PC-9 (cell line): Measurements from ENCODE around the gene OR8S1. TPM values are rescaled to one million over a fixed set of nuclear protein-coding genes. Genes with fewer than 3 reads are reported as not detected.
"Not testable (repeated sequence)": the region's sequence is repeated elsewhere in the genome, so short reads cannot be mapped to it uniquely, and the experiment has no call there.

Source experiments
- BruUV-seq: library from RNA; stranded (reverse); fragments of 400-500 nt; replicated peaks from 2 replicates; lab custom pipeline; 2021; lab: Mats Ljungman, UMichigan
- CTCF ChIA-PET: fragments of 300-600 bp; sonication (Branson Sonifier 250); formaldehyde crosslinking; loops from one replicate; lab custom pipeline; 2022; ENCODE audit warnings: antibody characterized with exemption; lab: Charles Lee
- POLR2A ChIA-PET: fragments of 300-600 bp; sonication (Branson Sonifier 250); formaldehyde crosslinking; loops from one replicate; lab custom pipeline; 2022; ENCODE audit warnings: antibody characterized with exemption; ENCODE audit not compliant: unreplicated experiment; lab: Charles Lee
- DNase-seq, 2 experiments: peaks; one replicate each; pipeline versions ENCODE4 v3.0.0 to v3.0.0-alpha.2; 2015 to 2022; ENCODE audit warnings: mixed read lengths in 1 of 2
- H2AFZ ChIP-seq: fragments of 200-600 bp; sonication (generic); 2 replicates; pipeline ENCODE4 v1.8.1; 2017; ENCODE audit warnings: antibody characterized with exemption
- H3F3A ChIP-seq: fragments of 200-600 bp; sonication (generic); 2 replicates; pipeline ENCODE4 v1.8.1; 2017; ENCODE audit warnings: antibody characterized with exemption, mild to moderate bottlenecking, low read depth; ENCODE audit not compliant: insufficient read depth
- H3K27ac ChIP-seq: fragments of 200-600 bp; sonication (generic); 2 replicates; pipeline ENCODE4 v1.6.1; 2016; ENCODE audit warnings: mixed run types
- H3K27me3 ChIP-seq: fragments of 200-600 bp; sonication (generic); 2 replicates; pipeline ENCODE4 v1.6.1; 2016; ENCODE audit warnings: low read depth, mixed run types; ENCODE audit not compliant: insufficient read depth
- H3K36me3 ChIP-seq: fragments of 200-600 bp; sonication (generic); 2 replicates; pipeline ENCODE4 v1.6.1; 2016; ENCODE audit warnings: low read depth, mixed run types
- H3K4me1 ChIP-seq: fragments of 200-600 bp; sonication (generic); replicated peaks from 2 replicates; pipeline ENCODE4 v1.6.1; 2016; ENCODE audit warnings: mixed run types; ENCODE audit not compliant: insufficient read depth
- H3K4me2 ChIP-seq: fragments of 200-600 bp; sonication (generic); 2 replicates; pipeline ENCODE4 v1.6.1; 2017; ENCODE audit warnings: mixed run types
- H3K4me3 ChIP-seq: fragments of 200-600 bp; sonication (generic); 2 replicates; pipeline ENCODE4 v1.6.1; 2016; ENCODE audit warnings: mixed run types
- H3K79me2 ChIP-seq: fragments of 200-600 bp; sonication (generic); 2 replicates; pipeline ENCODE4 v1.6.1; 2017; ENCODE audit warnings: low read depth, mixed run types
- H3K9me2 ChIP-seq: fragments of 200-600 bp; sonication (generic); 2 replicates; pipeline ENCODE4 v1.8.1; 2017; ENCODE audit warnings: mild to moderate bottlenecking; ENCODE audit not compliant: insufficient read depth
- H3K9me3 ChIP-seq: fragments of 200-600 bp; sonication (generic); 2 replicates; pipeline ENCODE4 v1.8.1; 2016; ENCODE audit warnings: low read depth; ENCODE audit not compliant: insufficient read depth
- H4K20me1 ChIP-seq: fragments of 200-600 bp; sonication (generic); 2 replicates; pipeline ENCODE4 v1.8.1; 2017; ENCODE audit not compliant: insufficient read depth
- CTCF ChIP-seq: fragments of 200-600 bp; sonication (generic); conservative IDR thresholded peaks from 2 replicates; pipeline ENCODE4 v1.6.1; 2017; ENCODE audit warnings: mixed run types, antibody characterized with exemption, mild to moderate bottlenecking, moderate library complexity
- EZH2 ChIP-seq: fragments of 200-600 bp; sonication (generic); IDR thresholded peaks from 2 replicates; pipeline ENCODE4 v1.8.0; 2017; ENCODE audit warnings: antibody characterized with exemption, low read depth
- intact Hi-C: fragments of 100-400 bp; cut with micrococcal nuclease; formaldehyde crosslinking; loops from one replicate; pipeline ENCODE4 v1.10.0; 2022; ENCODE audit not compliant: unreplicated experiment
- total RNA-seq: library from RNA; stranded (reverse); gene quantifications from 2 replicates; pipeline ENCODE4 v1.2.3, GENCODE V29; 2021

Gene OR8S1
- total RNA-seq, 1 experiment from 2014 or later, result not detected

DNA sequence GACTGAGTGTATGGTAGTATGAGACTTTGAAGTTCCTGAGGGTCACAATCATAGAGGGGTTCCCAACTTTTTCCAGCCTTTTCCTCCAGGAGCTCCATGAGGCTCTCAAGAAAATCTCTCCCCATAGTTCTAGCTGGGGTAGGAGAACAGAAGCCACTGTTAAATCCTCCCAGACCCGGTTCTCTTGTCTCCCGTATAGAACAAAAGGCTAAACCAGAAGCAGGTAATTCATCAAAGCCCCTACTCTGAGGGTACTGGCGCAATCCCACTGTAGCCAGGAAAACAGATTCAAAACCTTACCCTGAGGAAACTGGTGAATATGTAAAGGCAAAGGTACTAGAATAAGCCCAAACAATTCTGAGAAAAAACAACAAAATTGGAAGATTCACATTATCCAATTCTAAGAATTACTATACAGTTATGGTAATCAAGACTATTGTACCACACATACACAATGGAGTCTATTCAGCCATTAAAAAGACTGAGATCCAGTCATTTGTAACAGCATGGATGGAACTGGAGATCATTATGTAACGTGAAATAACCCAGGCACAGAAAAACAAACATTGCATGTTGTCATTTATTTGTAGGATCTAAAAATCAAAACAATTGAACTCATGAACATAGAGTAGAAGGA lies 20.5 kb downstream of the OR8S1 start:
- no peaks in the 10 kb centered on the region for H3K36me3 ChIP-seq
- H4K20me1 ChIP-seq, result no peaks in the 10 kb centered on the region
- BruUV-seq, result no TSS peak
- H3K4me3 ChIP-seq, result no peak overlapping the region
- CTCF ChIA-PET, result no interaction called here
- H2AFZ ChIP-seq, result no peak overlapping the region
- H3K9me3 ChIP-seq, result no peaks in the 10 kb centered on the region
- no peak overlapping the region for H3K27ac ChIP-seq
- H3K79me2 ChIP-seq, result no peaks in the 10 kb centered on the region
- H3K4me1 ChIP-seq, result peaks cover under 1% of the 10 kb centered on the region; the same call in 1 of the 2 replicates
- H3K4me2 ChIP-seq, result no peak overlapping the region
- peaks cover 6% of the 10 kb centered on the region; the same call in 1 of the 2 replicates for H3K27me3 ChIP-seq
- intact Hi-C loops, result no loop called here
- no peaks in the 10 kb centered on the region for H3F3A ChIP-seq
- POLR2A ChIA-PET, result interaction anchor here (0.7 kb wide), 1 partner anchor 19 kb away, joined by 3 read pairs; no protein-coding TSS in a partner anchor
- no peaks in the 10 kb centered on the region for H3K9me2 ChIP-seq
- no peak for TF ChIP-seq CTCF
- no peak for TF ChIP-seq EZH2
- DNase-seq, result no peak

- H3K9me3 ChIP-seq, H2AFZ ChIP-seq, H3K27ac ChIP-seq, H3K4me2 ChIP-seq, H3K4me1 ChIP-seq, H3K4me3 ChIP-seq, DNase-seq, H3K36me3 ChIP-seq, intact Hi-C loops, H3K9me2 ChIP-seq, BruUV-seq, H3K79me2 ChIP-seq, H4K20me1 ChIP-seq, POLR2A ChIA-PET, H3F3A ChIP-seq, H3K27me3 ChIP-seq, CTCF ChIA-PET: not testable (repeated sequence)
Measured at GRCh38 chr12:48547012-48547411, 21.6 kb downstream of the OR8S1 start.

DNA sequence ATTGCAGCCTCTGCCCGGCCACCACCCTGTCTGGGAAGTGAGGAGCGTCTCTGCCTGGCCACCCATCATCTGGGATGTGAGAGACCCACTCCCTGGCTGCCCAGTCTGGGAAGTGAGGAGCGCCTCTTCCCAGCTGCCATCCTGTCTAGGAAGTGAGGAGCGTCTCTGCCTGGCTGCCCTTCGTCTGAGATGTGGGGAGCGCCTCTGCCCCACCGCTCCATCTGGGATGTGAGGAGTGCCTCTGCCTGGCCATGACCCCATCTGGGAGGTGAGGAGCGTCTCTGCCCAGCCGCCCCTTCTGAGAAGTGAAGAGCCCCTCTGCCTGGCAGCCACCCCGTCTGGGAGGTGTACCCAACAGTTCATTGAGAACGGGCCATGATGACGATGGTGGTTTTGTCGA lies 26.2 kb downstream of the OR8S1 start:
- H3K27me3 ChIP-seq, H4K20me1 ChIP-seq, H3K9me2 ChIP-seq, BruUV-seq, POLR2A ChIA-PET, H3K27ac ChIP-seq, intact Hi-C loops, DNase-seq, H2AFZ ChIP-seq, H3K36me3 ChIP-seq, H3K79me2 ChIP-seq, H3K9me3 ChIP-seq, H3K4me1 ChIP-seq, H3K4me2 ChIP-seq, CTCF ChIA-PET, H3K4me3 ChIP-seq, H3F3A ChIP-seq: not testable (repeated sequence)

DNA sequence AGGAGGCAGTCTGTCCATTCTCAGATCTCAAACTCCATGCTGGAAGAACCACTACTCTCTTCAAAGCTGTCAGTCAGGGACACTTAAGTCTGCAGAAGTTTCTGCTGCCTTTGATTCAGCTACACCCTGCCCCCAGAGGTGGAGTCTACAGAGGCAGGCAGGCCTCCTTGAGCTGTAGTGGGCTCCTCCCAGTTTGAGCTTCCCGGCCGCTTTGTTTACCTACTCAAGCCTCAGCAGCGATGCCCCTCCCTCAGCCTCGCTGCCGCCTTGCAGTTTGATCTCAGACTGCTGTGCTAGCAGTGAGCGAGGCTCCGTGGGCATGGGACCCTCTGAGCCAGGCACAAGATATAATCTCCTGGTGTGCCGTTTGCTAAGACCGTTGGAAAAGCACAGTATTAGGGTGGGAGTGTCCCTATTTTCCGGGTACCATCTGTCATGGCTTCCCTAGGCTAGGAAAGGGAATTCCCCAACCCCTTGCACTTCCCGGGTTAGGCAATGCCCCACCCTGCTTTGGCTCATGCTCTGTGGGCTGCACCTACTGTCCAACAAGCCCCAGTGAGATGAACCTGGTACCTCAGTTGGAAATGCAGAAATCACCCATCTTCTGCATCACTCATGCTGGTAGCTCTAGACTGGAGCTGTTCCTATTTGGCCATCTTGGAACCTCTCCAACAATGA lies 28.4 kb downstream of the OR8S1 start:
- POLR2A ChIA-PET, H3F3A ChIP-seq, BruUV-seq, CTCF ChIA-PET, H3K36me3 ChIP-seq, H3K9me2 ChIP-seq, H4K20me1 ChIP-seq, H3K4me1 ChIP-seq, H2AFZ ChIP-seq, H3K27me3 ChIP-seq, H3K79me2 ChIP-seq, intact Hi-C loops, H3K9me3 ChIP-seq, H3K27ac ChIP-seq: not testable (repeated sequence)
- DNase-seq, result peak in 1 of 2 experiments; percentile 5
- H3K4me3 ChIP-seq, result peak overlapping the region; percentile 41; the same call in 1 of the 2 replicates
- H3K4me2 ChIP-seq, result peak overlapping the region; percentile 71
